WTC11 (cell line): Measurements from ENCODE around the gene SRPK1. TPM values are rescaled to one million over a fixed set of nuclear protein-coding genes. Genes with fewer than 3 reads are reported as not detected.

Experiments used
- ATAC-seq: fragments of 200-7000 bp; cut with Tn5 transposase; 2 replicates; pipeline ENCODE4 v1.10.0; 2021; ENCODE audit warnings: mild to moderate bottlenecking, moderate library complexity
- CTCF ChIA-PET: fragments of 300-600 bp; sonication (Branson Sonifier 250); formaldehyde crosslinking; loops from one replicate; lab custom pipeline; 2021; ENCODE audit warnings: antibody characterized with exemption; lab: Charles Lee
- POLR2A ChIA-PET: fragments of 350-600 bp; sonication (Branson Sonifier 250); formaldehyde crosslinking; loops from one replicate; lab custom pipeline; 2021; ENCODE audit warnings: antibody characterized with exemption; lab: Charles Lee
- DNase-seq: peaks from one replicate; pipeline ENCODE4 v3.0.0; 2021; ENCODE audit warnings: low spot score
- H3K27ac Mint-ChIP-seq: 2 replicates; pipeline ENCODE4 v1.8.0; 2021; ENCODE audit warnings: mixed read lengths
- H3K27me3 Mint-ChIP-seq: 2 replicates; pipeline ENCODE4 v1.8.0; 2021; ENCODE audit warnings: low read depth, mild to moderate bottlenecking, moderate library complexity, mixed read lengths
- H3K36me3 Mint-ChIP-seq: 2 replicates; pipeline ENCODE4 v1.8.0; 2021; ENCODE audit warnings: mixed read lengths
- H3K4me1 Mint-ChIP-seq: 2 replicates; pipeline ENCODE4 v1.8.0; 2022; ENCODE audit warnings: mixed read lengths
- H3K4me3 Mint-ChIP-seq: 2 replicates; pipeline ENCODE4 v1.8.0; 2021; ENCODE audit warnings: mild to moderate bottlenecking, moderate library complexity, mixed read lengths
- H3K9me3 Mint-ChIP-seq: 2 replicates; pipeline ENCODE4 v1.8.0; 2021; ENCODE audit warnings: mixed read lengths
- ARID4B ChIP-seq: sonication (generic); formaldehyde crosslinking; IDR thresholded peaks from 2 replicates; pipeline ENCODE4 v1.8.0; 2023; ENCODE audit warnings: missing genetic modification reagents, mild to moderate bottlenecking, borderline replicate concordance
- E2F1 ChIP-seq: sonication (generic); formaldehyde crosslinking; IDR thresholded peaks from 2 replicates; pipeline ENCODE4 v1.8.0; 2022; ENCODE audit warnings: mild to moderate bottlenecking, missing genetic modification reagents
- FOXK1 ChIP-seq: sonication (generic); formaldehyde crosslinking; IDR thresholded peaks from 2 replicates; pipeline ENCODE4 v1.8.0; 2022; ENCODE audit warnings: mild to moderate bottlenecking, moderate library complexity, missing genetic modification reagents
- FOXP1 ChIP-seq: sonication (generic); formaldehyde crosslinking; IDR thresholded peaks from 2 replicates; pipeline ENCODE4 v1.8.0; 2022; ENCODE audit warnings: missing genetic modification reagents, mild to moderate bottlenecking, moderate library complexity, borderline replicate concordance
- GABPB1 ChIP-seq: sonication (generic); formaldehyde crosslinking; IDR thresholded peaks from 2 replicates; pipeline ENCODE4 v1.8.1; 2023; ENCODE audit warnings: mild to moderate bottlenecking, missing genetic modification reagents
- IRF2 ChIP-seq: sonication (generic); formaldehyde crosslinking; IDR thresholded peaks from 2 replicates; pipeline ENCODE4 v1.8.0; 2022; ENCODE audit warnings: low read depth, missing genetic modification reagents, borderline replicate concordance
- JAZF1 ChIP-seq: fragments of 250-450 bp; sonication (Bioruptor Pico); IDR thresholded peaks from 2 replicates; pipeline ENCODE4 v1.9.0; 2021; ENCODE audit warnings: moderate library complexity, mild to moderate bottlenecking, inconsistent platforms
- MAX ChIP-seq: sonication (generic); formaldehyde crosslinking; IDR thresholded peaks from 2 replicates; pipeline ENCODE4 v1.8.0; 2022; ENCODE audit warnings: mild to moderate bottlenecking, missing genetic modification reagents
- NFYB ChIP-seq: sonication (generic); formaldehyde crosslinking; conservative IDR thresholded peaks from 2 replicates; pipeline ENCODE4 v1.8.0; 2022; ENCODE audit warnings: low read depth, missing genetic modification reagents
- NR3C1 ChIP-seq: sonication (generic); formaldehyde crosslinking; conservative IDR thresholded peaks from 2 replicates; pipeline ENCODE4 v1.8.1; 2023; ENCODE audit warnings: low read depth, mild to moderate bottlenecking, missing genetic modification reagents
- RORB ChIP-seq: fragments of 250-450 bp; sonication (Bioruptor Pico); IDR thresholded peaks from 2 replicates; pipeline ENCODE4 v1.9.0; 2021; ENCODE audit warnings: mild to moderate bottlenecking
- SMAD3 ChIP-seq: sonication (generic); formaldehyde crosslinking; IDR thresholded peaks from 2 replicates; pipeline ENCODE4 v1.8.0; 2022; ENCODE audit warnings: missing genetic modification reagents, mild to moderate bottlenecking, borderline replicate concordance
- SP1 ChIP-seq: sonication (generic); formaldehyde crosslinking; conservative IDR thresholded peaks from 2 replicates; pipeline ENCODE4 v1.8.1; 2022; ENCODE audit warnings: missing genetic modification reagents
- TP53 ChIP-seq: sonication (generic); formaldehyde crosslinking; IDR thresholded peaks from 2 replicates; pipeline ENCODE4 v1.8.1; 2023; ENCODE audit warnings: mild to moderate bottlenecking, missing genetic modification reagents
- ZBTB43 ChIP-seq: sonication (generic); formaldehyde crosslinking; IDR thresholded peaks from 2 replicates; pipeline ENCODE4 v1.8.1; 2023; ENCODE audit warnings: mild to moderate bottlenecking, missing genetic modification reagents
- ZNF281 ChIP-seq: sonication (generic); formaldehyde crosslinking; IDR thresholded peaks from 2 replicates; pipeline ENCODE4 v1.8.0; 2023; ENCODE audit warnings: mild to moderate bottlenecking, missing genetic modification reagents
- ZNF416 ChIP-seq: fragments of 250-450 bp; sonication (Bioruptor Pico); IDR thresholded peaks from 2 replicates; pipeline ENCODE4 v1.9.0; 2021; ENCODE audit warnings: mild to moderate bottlenecking, inconsistent platforms
- ZNF512 ChIP-seq: sonication (generic); formaldehyde crosslinking; IDR thresholded peaks from 2 replicates; pipeline ENCODE4 v1.8.1; 2022; ENCODE audit warnings: missing genetic modification reagents, borderline replicate concordance
- total RNA-seq: library from RNA; stranded (reverse); gene quantifications from 3 replicates; pipeline ENCODE4 v1.2.3, GENCODE V29; 2021

SRPK1 gene
- total RNA-seq, 1 experiment from 2014 or later = 100.0 TPM

GRCh38 chr6:35874730-35875129, 46.2 kb downstream of the SRPK1 start:
- ATAC-seq (no peak), DNase-seq (no peak)
- peaks cover 41% of the 10 kb centered on the region for H3K36me3 Mint-ChIP-seq
- H3K4me1 Mint-ChIP-seq = peaks cover 9% of the 10 kb centered on the region
- POLR2A ChIA-PET = interaction anchor here (0.6 kb wide), 1 partner anchor 61 kb away, joined by 4 read pairs; no protein-coding TSS in a partner anchor
- H3K27me3 Mint-ChIP-seq = no peaks in the 10 kb centered on the region
- TF ChIP-seq ZBTB43 (CRISPR knock-in tag) (no peak), ZNF416 (no peak), MAX (CRISPR knock-in tag) (no peak), ZNF512 (CRISPR knock-in tag) (no peak), NR3C1 (no peak), SMAD3 (CRISPR knock-in tag) (no peak), ARID4B (CRISPR knock-in tag) (no peak), IRF2 (CRISPR knock-in tag) (no peak), SP1 (CRISPR knock-in tag) (no peak), RORB (CRISPR knock-in tag) (no peak), TP53 (no peak), NFYB (CRISPR knock-in tag) (no peak), GABPB1 (no peak), ZNF281 (CRISPR knock-in tag) (no peak), JAZF1 (CRISPR knock-in tag) (no peak), FOXP1 (CRISPR knock-in tag) (no peak), E2F1 (CRISPR knock-in tag) (no peak), FOXK1 (CRISPR knock-in tag) (no peak)
- H3K4me3 Mint-ChIP-seq = no peak overlapping the region
- peak overlapping the region; percentile 38; the same call in 1 of the 2 replicates for H3K27ac Mint-ChIP-seq
- peaks cover 2% of the 10 kb centered on the region; the same call in 1 of the 2 replicates for H3K9me3 Mint-ChIP-seq
- CTCF ChIA-PET = no interaction called here
